ENCODE measurements around the gene CZIB.

Gene CZIB

GRCh38 chr1:53257454-53258081 is 37.1 kb upstream of the CZIB start:
- Histone ChIP-seq H3K36me3 (peaks cover 0 to 48% (median 0%) of the 10 kb centered on the region in 3 donors), H3K9me3 (no peaks in the 10 kb centered on the region), H3K4me3 (no peak overlapping the region), H3K4me1 (no peaks in the 10 kb centered on the region), H3K27me3 (no peaks in the 10 kb centered on the region), H3K27ac (no peak overlapping the region)
- intact Hi-C loops (cut with DNase I; ENCODE audit: low total_unique reads), result no loop called here
- TF ChIP-seq, protein P1, sequence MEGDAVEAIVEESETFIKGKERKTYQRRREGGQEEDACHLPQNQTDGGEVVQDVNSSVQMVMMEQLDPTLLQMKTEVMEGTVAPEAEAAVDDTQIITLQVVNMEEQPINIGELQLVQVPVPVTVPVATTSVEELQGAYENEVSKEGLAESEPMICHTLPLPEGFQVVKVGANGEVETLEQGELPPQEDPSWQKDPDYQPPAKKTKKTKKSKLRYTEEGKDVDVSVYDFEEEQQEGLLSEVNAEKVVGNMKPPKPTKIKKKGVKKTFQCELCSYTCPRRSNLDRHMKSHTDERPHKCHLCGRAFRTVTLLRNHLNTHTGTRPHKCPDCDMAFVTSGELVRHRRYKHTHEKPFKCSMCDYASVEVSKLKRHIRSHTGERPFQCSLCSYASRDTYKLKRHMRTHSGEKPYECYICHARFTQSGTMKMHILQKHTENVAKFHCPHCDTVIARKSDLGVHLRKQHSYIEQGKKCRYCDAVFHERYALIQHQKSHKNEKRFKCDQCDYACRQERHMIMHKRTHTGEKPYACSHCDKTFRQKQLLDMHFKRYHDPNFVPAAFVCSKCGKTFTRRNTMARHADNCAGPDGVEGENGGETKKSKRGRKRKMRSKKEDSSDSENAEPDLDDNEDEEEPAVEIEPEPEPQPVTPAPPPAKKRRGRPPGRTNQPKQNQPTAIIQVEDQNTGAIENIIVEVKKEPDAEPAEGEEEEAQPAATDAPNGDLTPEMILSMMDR (IDR thresholded peaks at IDR 0.05), result no peak
- no peak for DNase-seq

DNA sequence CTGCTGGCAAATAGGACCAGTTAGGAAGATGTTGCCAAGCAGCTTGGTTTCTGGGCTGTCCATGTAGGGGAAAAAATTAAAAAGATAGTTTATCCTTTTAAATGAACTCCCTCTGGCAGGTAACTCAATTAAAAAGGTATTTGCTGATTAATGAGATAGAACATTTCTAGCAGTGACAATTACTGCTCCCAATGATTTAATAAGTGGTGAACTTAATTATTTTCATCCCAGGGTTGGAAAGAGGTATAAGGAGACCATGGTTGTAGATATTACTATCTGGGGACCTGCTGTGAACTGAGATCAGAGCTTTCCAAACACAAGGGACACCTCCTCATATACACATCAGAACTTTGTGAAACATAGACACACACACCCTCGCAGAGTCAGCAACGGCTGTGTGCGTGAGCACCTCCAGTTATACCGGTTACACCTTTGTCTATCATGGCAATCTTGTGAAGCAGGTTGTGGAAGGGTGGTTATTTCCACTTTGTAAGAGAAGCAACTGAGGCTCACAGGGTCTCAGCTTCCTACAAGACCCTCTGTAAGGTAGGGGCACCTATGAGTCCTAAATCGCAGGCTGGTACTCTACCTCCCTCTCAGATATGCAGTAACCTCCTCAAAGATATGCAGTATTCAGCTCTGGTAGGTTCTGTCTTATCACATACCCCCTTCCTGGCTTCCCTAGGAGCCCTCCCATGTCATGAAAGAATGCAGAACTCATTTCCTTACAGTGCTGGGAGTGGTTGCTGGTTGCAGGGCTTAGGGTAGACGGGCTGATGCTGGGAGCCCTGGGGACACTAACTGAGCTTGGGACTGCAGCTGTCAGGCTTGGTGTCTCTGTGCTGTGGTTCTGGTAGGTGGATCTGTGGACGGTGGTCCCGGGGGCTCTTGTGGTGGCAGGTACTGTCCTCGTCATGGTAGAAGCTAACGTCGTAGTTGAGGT is 36.3 kb upstream of the CZIB start:
- no peak for DNase-seq
- TF ChIP-seq, protein P1 (IDR thresholded peaks at IDR 0.05), result no peak
- intact Hi-C loops (cut with DNase I; ENCODE audit: low total_unique reads), result no loop called here
- Histone ChIP-seq H3K4me1 (no peaks in the 10 kb centered on the region), H3K36me3 (peaks cover 0 to 42% (median 0%) of the 10 kb centered on the region in 3 donors), H3K27ac (no peak overlapping the region), H3K27me3 (no peaks in the 10 kb centered on the region), H3K9me3 (no peaks in the 10 kb centered on the region), H3K4me3 (no peak overlapping the region)

DNA sequence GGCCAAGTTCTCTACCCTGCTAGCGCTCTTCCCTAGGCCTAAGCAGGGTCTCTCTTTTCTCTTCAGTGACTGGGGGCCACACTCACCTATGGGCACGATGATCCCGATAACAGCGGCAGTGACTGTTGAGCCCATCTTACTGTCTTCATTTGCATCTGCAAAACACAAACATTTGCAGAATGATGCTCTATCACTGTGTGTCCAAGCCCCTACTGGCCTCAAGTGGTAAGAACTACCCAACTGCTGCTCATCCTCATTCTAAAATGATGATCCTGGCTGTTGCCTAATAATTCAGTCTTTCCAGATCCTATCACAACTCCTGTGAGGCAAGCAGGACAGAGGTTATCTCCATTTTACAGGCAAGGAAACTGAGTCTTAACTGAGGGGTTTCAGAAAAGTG is 34.6 kb upstream of the CZIB start:
- no peak overlapping the region for H3K27ac ChIP-seq
- intact Hi-C loops (cut with DNase I; ENCODE audit: low total_unique reads), result no loop called here
- H3K9me3 ChIP-seq, result no peaks in the 10 kb centered on the region
- no peak overlapping the region for H3K4me3 ChIP-seq
- TF ChIP-seq, protein P1 (IDR thresholded peaks at IDR 0.05), result no peak
- peaks cover 0 to 25% (median 0%) of the 10 kb centered on the region in 3 donors for H3K36me3 ChIP-seq
- no peak for DNase-seq
- H3K27me3 ChIP-seq, result no peaks in the 10 kb centered on the region
- no peaks in the 10 kb centered on the region for H3K4me1 ChIP-seq

DNA sequence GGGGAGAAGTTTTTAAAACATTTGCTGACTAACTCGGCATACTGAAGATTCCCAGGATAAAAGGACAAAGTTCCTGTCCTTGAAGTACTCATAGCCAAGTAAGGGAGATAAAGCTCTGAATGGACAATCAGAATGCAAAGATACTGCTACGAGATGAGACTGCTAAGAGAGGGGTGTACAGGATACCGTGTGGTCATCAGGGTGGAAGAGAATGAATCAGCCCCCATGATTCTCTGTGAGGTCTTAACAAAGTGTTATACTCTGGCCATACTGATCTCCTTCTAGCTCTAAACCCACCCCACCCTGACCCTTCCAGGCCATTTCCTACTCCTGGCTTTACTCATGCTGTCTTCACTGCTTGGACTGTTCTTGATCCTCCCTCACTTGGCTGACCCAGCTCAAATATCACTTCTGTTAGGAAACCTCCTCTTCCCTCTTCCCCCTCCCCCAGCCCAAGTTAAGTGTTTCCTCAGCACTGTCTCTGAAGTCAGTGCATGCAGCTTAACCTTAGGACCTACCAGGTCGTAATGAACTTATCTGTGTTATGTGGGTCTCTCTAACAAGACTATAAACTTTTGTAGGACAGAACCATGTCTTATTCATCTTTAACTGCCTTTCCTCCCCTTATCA is 33.7 kb upstream of the CZIB start:
- Histone ChIP-seq H3K36me3 (peaks cover 0 to 19% (median 0%) of the 10 kb centered on the region in 3 donors), H3K27me3 (no peaks in the 10 kb centered on the region), H3K9me3 (no peaks in the 10 kb centered on the region), H3K4me3 (no peak overlapping the region), H3K27ac (no peak overlapping the region), H3K4me1 (no peaks in the 10 kb centered on the region)
- no peak for DNase-seq
- TF ChIP-seq, protein P1 (IDR thresholded peaks at IDR 0.05), result no peak
- intact Hi-C loops (cut with DNase I; ENCODE audit: low total_unique reads), result no loop called here

DNA sequence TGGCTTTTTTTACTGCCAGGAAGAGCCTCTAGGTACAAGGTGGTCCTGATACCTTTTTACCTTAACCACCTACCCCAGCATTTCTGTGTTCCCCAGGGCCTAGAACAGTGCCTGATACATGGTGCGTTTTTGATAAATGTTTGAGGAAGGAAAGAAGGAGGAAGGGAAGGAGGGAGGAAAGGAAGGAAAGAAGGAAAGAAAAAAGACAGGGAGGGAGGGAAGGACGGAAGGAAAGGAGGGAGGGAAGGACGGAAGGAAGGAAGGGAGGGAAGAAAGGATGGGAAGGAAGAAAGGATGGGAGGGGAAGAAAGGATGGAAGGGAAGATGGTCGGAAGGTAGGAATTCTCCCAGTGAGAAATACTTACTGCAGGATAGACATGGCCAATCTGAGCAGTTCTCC is 29.9 kb upstream of the CZIB start:
- H3K36me3 ChIP-seq, result peaks cover 0 to 5% (median 0%) of the 10 kb centered on the region in 3 donors
- intact Hi-C loops (cut with DNase I; ENCODE audit: low total_unique reads), result no loop called here
- TF ChIP-seq, protein P1 (IDR thresholded peaks at IDR 0.05), result no peak
- no peaks in the 10 kb centered on the region for H3K9me3 ChIP-seq
- H3K4me1 ChIP-seq, result no peaks in the 10 kb centered on the region
- no peak for DNase-seq
- H3K4me3 ChIP-seq, result no peak overlapping the region
- no peak overlapping the region for H3K27ac ChIP-seq
- H3K27me3 ChIP-seq, result no peaks in the 10 kb centered on the region
